K562 (cell line): ENCODE measurements around the gene NTN1. TPM values are rescaled to one million over a fixed set of nuclear protein-coding genes. Genes with fewer than 3 reads are reported as not detected.
A peak's percentile ranks its signal among the peaks of the same experiment; 100 is the strongest.

Source experiments
- ATAC-seq: fragments of 200-7000 bp; cut with Tn5 transposase; 3 replicates; pipeline ENCODE4 v1.9.1; 2020; ENCODE audit warnings: moderate library complexity
- BruUV-seq: library from RNA; stranded (reverse); fragments of 400-500 nt; replicated peaks from 2 replicates; lab custom pipeline; 2021; lab: Mats Ljungman, UMichigan
- CTCF ChIA-PET: fragments of 300-600 bp; formaldehyde crosslinking; extraction: SDS; loops from one replicate; lab custom pipeline; 2021; ENCODE audit warnings: low intra/inter-chr PET ratio; lab: Yijun Ruan, JAX
- POLR2A ChIA-PET: fragments of 300-600, 350-650 bp; sonication (Branson Sonifier 250); formaldehyde crosslinking; extraction: SDS; loops from one replicate; lab custom pipeline; 2021; ENCODE audit warnings: antibody characterized with exemption, inconsistent platforms; lab: Yijun Ruan, JAX
- DNase-seq, 4 experiments: peaks; one replicate each; pipeline versions ENCODE4 v3.0.0 to v3.0.0-alpha.2; 2011 to 2018; ENCODE audit warnings: low spot score in 3 of 4, mixed read lengths in 3 of 4; ENCODE audit errors: extremely low read depth in 1 of 4
- FAIRE-seq: peaks from 2 replicates; lab custom pipeline; 2011; peaks lifted over from hg19 to GRCh38; lab: Jason Lieb, UNC
- H2AFZ ChIP-seq: 2 replicates; pipeline ENCODE4 v1.6.0; 2011; ENCODE audit warnings: low read depth, low read length, control low read depth, inconsistent platforms
- H3K27ac ChIP-seq: fragments of 200-600 bp; 3 replicates; pipeline ENCODE4 v1.8.0; 2011; ENCODE audit warnings: low read depth, mild to moderate bottlenecking, control low read depth, inconsistent platforms, low read length, moderate library complexity, mixed read lengths; ENCODE audit errors: extremely low read depth
- H3K27me3 ChIP-seq, 2 experiments: fragments of 300-600 bp in 1 of 2; 2 replicates in 1 of 2; 3 replicates in 1 of 2; pipeline versions ENCODE4 v1.6.0 to v1.8.0; 2011; ENCODE audit warnings: inconsistent platforms in 2 of 2, low read length in 2 of 2, mild to moderate bottlenecking in 1 of 2, mixed read lengths in 1 of 2, moderate library complexity in 1 of 2; ENCODE audit not compliant: control insufficient read depth in 2 of 2, insufficient read depth in 2 of 2
- H3K36me3 ChIP-seq: fragments of 300-600 bp; 3 replicates; pipeline ENCODE4 v1.8.0; 2011; ENCODE audit warnings: mild to moderate bottlenecking, low read length, inconsistent platforms; ENCODE audit not compliant: control insufficient read depth, insufficient read depth
- H3K4me1 ChIP-seq, 2 experiments: fragments of 200-600 bp in 1 of 2; replicated peaks in 1 of 2; 2 replicates in 1 of 2; 3 replicates in 1 of 2; pipeline versions ENCODE4 v1.5.1 to v1.8.0; 2011; ENCODE audit warnings: inconsistent platforms in 2 of 2, low read length in 2 of 2, mild to moderate bottlenecking in 1 of 2, mixed read lengths in 1 of 2, moderate library complexity in 1 of 2; ENCODE audit not compliant: control insufficient read depth in 2 of 2, insufficient read depth in 2 of 2
- H3K4me2 ChIP-seq: 2 replicates; pipeline ENCODE4 v1.6.1; 2011; ENCODE audit warnings: low read length, control low read depth, inconsistent platforms, mixed read lengths; ENCODE audit not compliant: insufficient read depth
- H3K4me3 ChIP-seq: fragments of 200-600 bp; sonication (generic), shearing (Covaris generic); 2 replicates; pipeline ENCODE4 v1.5.1; 2016; ENCODE audit warnings: control low read depth, inconsistent platforms
- H3K79me2 ChIP-seq: fragments of 200-600 bp; 3 replicates; pipeline ENCODE4 v1.8.0; 2011; ENCODE audit warnings: low read length, inconsistent platforms; ENCODE audit not compliant: control insufficient read depth, insufficient read depth
- H3K9ac ChIP-seq, 2 experiments: 2 replicates each; pipeline versions ENCODE4 v1.6.0 to v1.6.1; 2011; ENCODE audit warnings: low read depth in 2 of 2, low read length in 2 of 2, control low read depth in 1 of 2, inconsistent platforms in 1 of 2, mild to moderate bottlenecking in 1 of 2, mixed read lengths in 1 of 2; ENCODE audit not compliant: insufficient read depth in 1 of 2
- H3K9me1 ChIP-seq: one replicate; pipeline ENCODE4 v1.6.0; 2011; ENCODE audit warnings: inconsistent platforms, mild to moderate bottlenecking, low read length, moderate library complexity; ENCODE audit not compliant: control insufficient read depth, insufficient read depth
- H3K9me3 ChIP-seq: replicated peaks from 2 replicates; pipeline ENCODE4 v1.5.1; 2011; ENCODE audit warnings: low read depth, low read length, inconsistent platforms; ENCODE audit not compliant: control insufficient read depth, insufficient read depth
- H4K20me1 ChIP-seq: replicated peaks from 2 replicates; pipeline ENCODE4 v1.6.1; 2011; ENCODE audit warnings: low read length, inconsistent platforms, mixed read lengths; ENCODE audit not compliant: control insufficient read depth, insufficient read depth
- HCFC1 ChIP-seq: IDR thresholded peaks from 2 replicates; pipeline ENCODE4 v1.6.1; 2012; ENCODE audit warnings: low read depth, low read length, improper control_type of control experiment
- HNRNPK ChIP-seq: fragments of 200-400 bp; formaldehyde crosslinking; IDR thresholded peaks from one replicate; pipeline ENCODE4 v1.6.1; 2018; ENCODE audit warnings: mild to moderate bottlenecking, low read depth, low read length; ENCODE audit not compliant: poor library complexity, severe bottlenecking
- HNRNPLL ChIP-seq: fragments of 200-400 bp; formaldehyde crosslinking; IDR thresholded peaks from 2 replicates; pipeline ENCODE4 v1.6.1; 2017; ENCODE audit warnings: low read length, low read depth, mild to moderate bottlenecking; ENCODE audit not compliant: poor library complexity, severe bottlenecking
- SIRT6 ChIP-seq: IDR thresholded peaks from one replicate; pipeline ENCODE4 v1.6.1; 2012; ENCODE audit warnings: low read depth, mild to moderate bottlenecking, control low read depth, inconsistent platforms, low read length, moderate library complexity
- SLC30A9 ChIP-seq: fragments of 250-450 bp; sonication (Bioruptor Pico); IDR thresholded peaks from 2 replicates; pipeline ENCODE4 v1.8.0; 2022; ENCODE audit warnings: mild to moderate bottlenecking, moderate library complexity
- USF2 ChIP-seq: sonication (generic); formaldehyde crosslinking; IDR thresholded peaks from 2 replicates; pipeline ENCODE4 v1.5.0; 2020; ENCODE audit warnings: missing genetic modification reagents
- ZNF431 ChIP-seq: sonication (generic); formaldehyde crosslinking; IDR thresholded peaks from 2 replicates; pipeline ENCODE4 v1.8.0; 2022; ENCODE audit warnings: mild to moderate bottlenecking, missing genetic modification reagents
- WGBS: fragments of 100-300 bp; shearing (Covaris generic); methylation state at CpG from one replicate; pipeline ENCODE4 v1.1.6; 2016; ENCODE audit warnings: low coverage, mixed read lengths; ENCODE audit not compliant: insufficient coverage; ENCODE audit errors: missing lambda C conversion rate; 5-methylcytosine and 5-hydroxymethylcytosine counted together
- in situ Hi-C: fragments of 300-500 bp; cut with MboI; formaldehyde crosslinking; loops from 4 replicates; pipeline ENCODE4 v1.15.0; 2018; ENCODE audit warnings: inconsistent platforms, mixed read lengths
- intact Hi-C: fragments of 100-400 bp; cut with micrococcal nuclease; formaldehyde crosslinking; loops from 2 replicates; pipeline ENCODE4 v1.14.2; 2022
- polyA plus RNA-seq, 8 experiments: library from polyadenylated mRNA; depleted of rRNA in 4 of 8; stranded (reverse) in 5 of 8; unstranded in 3 of 8; fragments of >200 nt; fragmentation: Nextera tagmentation in 2 of 8; fragmentation: Illumina TruSeq in 1 of 8; extraction: Ambion mirVana in 2 of 8; extraction: Trizol in 1 of 8; gene quantifications; 2 replicates each; pipeline versions ENCODE4 v1.2.1 to v1.2.3, GENCODE V29; 2011 to 2014; ENCODE audit warnings: inconsistent platforms in 1 of 8, missing spikeins in 1 of 8
- total RNA-seq, 7 experiments: library from RNA; depleted of rRNA in 6 of 7; stranded (reverse); fragments of >200 nt in 6 of 7; fragmentation: Illumina TruSeq in 2 of 7; extraction: Trizol in 2 of 7; gene quantifications; 2 replicates each; pipeline versions ENCODE4 v1.2.1 to v1.2.3, GENCODE V29; 2011 to 2021; ENCODE audit warnings: low replicate concordance in 1 of 7
- TF ChIP-seq, protein P1 (sequence below): fragments of 450-650 bp; formaldehyde crosslinking; IDR thresholded peaks from 2 replicates; pipeline ENCODE4 v1.4.0; 2020; ENCODE audit warnings: mild to moderate bottlenecking, mixed read lengths

Gene NTN1
- total and polyA plus RNA-seq, 9 of the 15 experiments (the other 6 are each of a cell fraction or from before 2014, with no cell fraction given): 0.02 TPM; not detected in 8

GRCh38 chr17:9199571-9200551 lies 178.6 kb downstream of the NTN1 start:
- Histone ChIP-seq H2AFZ (no peak overlapping the region), H3K27me3 (peaks cover 0 to 4% of the 10 kb centered on the region in 2 experiments; a peak in 1 of 5 replicates), H3K9ac (no peak overlapping the region), H3K27ac (no peak overlapping the region), H3K36me3 (no peaks in the 10 kb centered on the region), H3K4me3 (no peak overlapping the region), H3K4me1 (no peaks in the 10 kb centered on the region), H3K4me2 (no peak overlapping the region), H4K20me1 (no peaks in the 10 kb centered on the region), H3K9me3 (no peaks in the 10 kb centered on the region), H3K9me1 (no peaks in the 10 kb centered on the region), H3K79me2 (no peaks in the 10 kb centered on the region)
- POLR2A ChIA-PET: no interaction called here
- CTCF ChIA-PET: no interaction called here
- FAIRE-seq: no peak
- in situ Hi-C loops (no loop called here), intact Hi-C loops (no loop called here)
- 1% methylated on average over 16 of the region's 16 CpGs for WGBS
- BruUV-seq: no TSS peak
- ATAC-seq: no peak
- TF ChIP-seq SIRT6: no peak
- no peak for TF ChIP-seq SLC30A9 (CRISPR knock-in tag)
- TF ChIP-seq HNRNPK: no peak
- peak; percentile 45; the same call in 1 of the 2 replicates for TF ChIP-seq HCFC1
- TF ChIP-seq HNRNPLL: no peak
- TF ChIP-seq ZNF431 (CRISPR knock-in tag): no peak
- TF ChIP-seq, protein P1, sequence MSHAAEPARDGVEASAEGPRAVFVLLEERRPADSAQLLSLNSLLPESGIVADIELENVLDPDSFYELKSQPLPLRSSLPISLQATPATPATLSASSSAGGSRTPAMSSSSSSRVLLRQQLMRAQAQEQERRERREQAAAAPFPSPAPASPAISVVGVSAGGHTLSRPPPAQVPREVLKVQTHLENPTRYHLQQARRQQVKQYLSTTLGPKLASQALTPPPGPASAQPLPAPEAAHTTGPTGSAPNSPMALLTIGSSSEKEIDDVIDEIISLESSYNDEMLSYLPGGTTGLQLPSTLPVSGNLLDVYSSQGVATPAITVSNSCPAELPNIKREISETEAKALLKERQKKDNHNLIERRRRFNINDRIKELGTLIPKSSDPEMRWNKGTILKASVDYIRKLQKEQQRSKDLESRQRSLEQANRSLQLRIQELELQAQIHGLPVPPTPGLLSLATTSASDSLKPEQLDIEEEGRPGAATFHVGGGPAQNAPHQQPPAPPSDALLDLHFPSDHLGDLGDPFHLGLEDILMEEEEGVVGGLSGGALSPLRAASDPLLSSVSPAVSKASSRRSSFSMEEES (CRISPR knock-in tag): peak; percentile 43
- peak; percentile 41 for TF ChIP-seq USF2 (CRISPR knock-in tag)
- peak in 3 of 4 experiments; percentile 8 to 12 (median 11) for DNase-seq
